ENCODE measurements around the gene PPIF. TPM values are rescaled to one million over a fixed set of nuclear protein-coding genes. Genes with fewer than 3 reads are reported as not detected.
"Not testable (repeated sequence)": the region's sequence is repeated elsewhere in the genome, so short reads cannot be mapped to it uniquely, and the experiment has no call there.

The PPIF gene
- total RNA-seq, 2 experiments from 2014 or later, result 94.1 to 95.6 TPM

DNA sequence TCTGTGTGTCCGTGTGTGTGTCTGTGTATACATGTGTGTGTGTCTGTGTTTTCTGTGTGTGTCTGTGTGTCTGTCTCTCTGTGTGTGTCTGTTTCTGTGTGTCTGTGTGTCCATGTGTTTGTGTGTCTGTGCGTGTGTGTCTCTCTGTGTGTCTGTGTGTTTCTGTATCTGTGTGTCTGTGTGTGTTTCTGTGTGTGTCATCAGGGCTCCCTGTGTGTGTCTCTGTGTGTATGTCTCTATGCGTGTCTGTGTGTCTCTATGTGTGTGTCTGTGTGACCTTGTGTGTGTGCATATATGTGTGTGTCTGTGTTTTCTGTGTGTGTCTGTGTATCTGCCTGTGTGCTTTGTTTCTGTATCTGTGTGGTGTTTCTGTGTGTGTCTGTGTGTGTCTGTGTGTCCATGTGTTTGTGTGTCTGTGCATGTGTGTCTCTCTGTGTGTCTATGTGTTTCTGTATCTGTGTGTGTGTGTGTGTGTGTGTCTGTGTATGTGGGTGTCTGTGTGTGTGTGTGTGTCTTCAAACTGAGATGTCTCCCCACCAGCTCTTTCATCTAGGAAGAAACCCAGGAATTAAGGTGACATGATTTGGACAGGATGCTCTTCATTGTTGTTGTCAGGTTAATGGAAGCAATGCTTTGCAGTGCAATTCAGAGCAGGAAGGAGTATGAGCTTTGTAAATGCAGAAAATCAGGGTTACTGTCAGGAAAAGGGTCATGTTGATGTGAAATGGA is 20.7 kb upstream of the PPIF start:
- Mint-ChIP-seq H3K36me3 (ENCODE audit: low read depth) (no peaks in the 10 kb centered on the region), H3K27ac (no peak overlapping the region), H3K27me3 (ENCODE audit: low read depth) (no peaks in the 10 kb centered on the region), H3K4me1 (ENCODE audit: low read depth) (peaks cover 44% of the 10 kb centered on the region), H3K4me3 (no peak overlapping the region), H3K9me3 (no peaks in the 10 kb centered on the region)
- no peak for DNase-seq
- CTCF ChIA-PET, result interaction anchor here (0.7 kb wide), 1 partner anchor 18 kb away, joined by 4 read pairs; no protein-coding TSS in a partner anchor
- intact Hi-C loops (cut with micrococcal nuclease), result loop anchor here (10.0 kb wide), 1 partner anchor 752 kb away; no protein-coding TSS in a partner anchor

DNA sequence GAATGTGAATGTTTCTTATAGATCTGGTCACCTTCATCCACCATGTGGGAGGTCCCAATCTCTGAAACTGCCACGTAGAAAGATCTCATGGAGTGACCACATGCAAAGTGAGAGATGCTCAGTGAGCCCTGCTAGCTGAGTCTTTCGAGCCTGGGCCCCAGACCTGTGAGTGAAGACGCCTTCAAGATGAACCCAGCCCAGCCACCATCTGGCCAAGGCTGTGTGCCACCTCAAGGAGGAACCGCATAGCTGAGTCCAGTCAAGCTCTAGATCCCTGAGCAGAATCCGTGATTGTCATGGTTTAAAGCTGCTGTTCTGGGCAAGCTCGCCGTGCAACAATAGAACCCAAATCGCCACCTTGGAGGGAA is 20.2 kb upstream of the PPIF start:
- H3K36me3 Mint-ChIP-seq (ENCODE audit: low read depth), result no peaks in the 10 kb centered on the region
- intact Hi-C loops (cut with micrococcal nuclease), result loop anchor here (10.0 kb wide), 1 partner anchor 752 kb away; no protein-coding TSS in a partner anchor
- H3K4me3 Mint-ChIP-seq, result no peak overlapping the region
- no peaks in the 10 kb centered on the region for H3K9me3 Mint-ChIP-seq
- no peaks in the 10 kb centered on the region for H3K27me3 Mint-ChIP-seq (ENCODE audit: low read depth)
- no peak overlapping the region for H3K27ac Mint-ChIP-seq
- no peak for DNase-seq
- peaks cover 43% of the 10 kb centered on the region for H3K4me1 Mint-ChIP-seq (ENCODE audit: low read depth)
- CTCF ChIA-PET, result interaction anchor here (0.7 to 0.9 kb wide), 2 partner anchors 18 to 82 kb away, joined by 3 to 4 read pairs; no protein-coding TSS in a partner anchor

DNA sequence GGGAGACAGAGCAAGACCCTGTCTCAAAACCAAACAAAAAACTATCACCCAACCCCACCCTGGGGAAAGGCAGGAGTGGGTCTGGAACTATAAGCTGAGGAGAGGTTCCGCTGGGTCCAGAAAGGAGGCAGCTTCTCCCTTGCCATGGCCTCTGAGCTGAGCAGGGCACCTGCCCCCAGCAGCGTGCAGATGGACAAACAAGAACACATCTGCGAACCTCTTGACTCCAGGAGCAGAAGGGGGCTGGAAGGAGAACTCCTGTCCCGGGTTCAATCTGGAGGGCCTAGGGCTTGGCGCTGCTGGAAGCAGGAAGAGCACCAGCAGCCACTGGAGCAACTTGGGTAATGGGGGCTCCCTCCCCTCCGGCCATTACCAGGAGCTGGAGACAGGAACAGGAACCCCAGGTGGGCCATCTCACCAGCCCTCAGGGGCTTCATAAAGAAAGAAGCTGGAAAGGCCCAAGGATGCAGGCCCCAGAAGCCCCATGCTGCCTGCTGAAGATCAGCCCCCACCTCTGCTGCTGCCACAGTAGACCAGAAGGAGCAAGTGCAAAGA is 19.0 kb upstream of the PPIF start:
- DNase-seq, result no peak
- Mint-ChIP-seq H3K27ac (no peak overlapping the region), H3K27me3 (ENCODE audit: low read depth) (no peaks in the 10 kb centered on the region), H3K4me3 (no peak overlapping the region), H3K4me1 (ENCODE audit: low read depth) (peaks cover 37% of the 10 kb centered on the region), H3K36me3 (ENCODE audit: low read depth) (no peaks in the 10 kb centered on the region), H3K9me3 (no peaks in the 10 kb centered on the region)
- intact Hi-C loops (cut with micrococcal nuclease), result loop anchor here (10.0 kb wide), 1 partner anchor 753 kb away; no protein-coding TSS in a partner anchor
- CTCF ChIA-PET, result interaction anchor here (0.5 to 0.9 kb wide), 2 partner anchors 84 to 1281 kb away, joined by 3 read pairs; no protein-coding TSS in a partner anchor

DNA sequence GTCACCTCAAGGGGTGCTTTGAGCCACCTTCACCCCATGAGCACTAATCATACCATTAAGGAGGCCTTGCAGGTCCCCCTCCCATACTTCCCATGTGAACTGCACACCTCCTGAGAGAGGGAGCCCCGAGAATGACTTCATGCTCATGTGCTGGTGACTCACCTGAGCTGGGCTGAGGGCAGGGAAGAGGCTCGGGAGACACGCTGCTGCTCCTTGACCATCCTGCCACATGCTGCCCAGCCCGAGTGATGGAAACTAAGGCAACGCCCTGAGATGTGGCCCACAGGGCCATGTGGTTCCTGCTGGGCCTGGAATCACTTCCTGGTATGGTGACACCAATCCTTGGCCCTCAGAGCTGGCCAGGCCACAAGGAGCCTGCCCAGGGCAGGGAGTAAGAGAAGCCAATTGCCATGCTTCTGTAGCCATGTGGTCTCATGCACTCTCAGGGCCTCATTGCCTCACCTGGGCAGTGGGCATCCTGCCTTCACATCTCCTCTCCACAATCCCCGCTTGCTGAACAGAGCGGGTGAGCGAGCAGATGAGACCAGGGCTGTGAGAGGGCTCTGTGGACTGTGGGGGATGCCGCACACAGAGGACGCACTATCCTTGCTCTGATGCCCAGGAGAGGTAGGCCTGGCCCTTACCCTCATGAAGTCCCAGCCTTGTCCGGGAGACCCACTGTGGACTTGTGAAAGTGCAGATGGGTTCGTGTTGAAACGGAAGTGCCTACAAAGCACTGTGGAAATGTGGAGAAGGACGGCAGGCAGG is 18.3 kb upstream of the PPIF start:
- Mint-ChIP-seq H3K9me3 (no peaks in the 10 kb centered on the region), H3K36me3 (ENCODE audit: low read depth) (no peaks in the 10 kb centered on the region), H3K4me3 (no peak overlapping the region), H3K27me3 (ENCODE audit: low read depth) (no peaks in the 10 kb centered on the region), H3K27ac (no peak overlapping the region), H3K4me1 (ENCODE audit: low read depth) (peaks cover 37% of the 10 kb centered on the region)
- peak; percentile 37 for DNase-seq
- CTCF ChIA-PET, result interaction anchor here (0.5 to 0.9 kb wide), 2 partner anchors 16 to 1282 kb away, joined by 3 read pairs; no protein-coding TSS in a partner anchor
- intact Hi-C loops (cut with micrococcal nuclease), result loop anchor here (10.0 kb wide), 1 partner anchor 754 kb away; no protein-coding TSS in a partner anchor

DNA sequence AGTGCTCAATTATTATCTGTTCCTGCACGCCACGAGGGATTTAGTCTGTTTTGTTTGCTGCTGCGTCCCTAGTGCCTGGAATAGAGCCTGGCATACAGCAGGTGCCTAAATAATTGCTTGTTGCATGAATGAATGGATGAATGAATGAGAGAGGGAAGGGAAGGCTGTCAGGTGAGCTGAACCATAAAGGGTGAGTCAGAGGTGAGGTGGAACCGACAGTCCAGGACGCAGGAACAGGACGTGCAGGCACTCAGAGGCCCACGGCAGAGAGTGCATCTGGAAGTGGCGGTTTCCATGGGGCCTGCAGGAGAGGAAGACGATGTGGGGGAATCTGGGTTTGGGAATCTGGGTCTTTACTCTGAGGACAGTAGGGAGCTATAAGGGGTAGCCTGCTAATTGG is 17.7 kb upstream of the PPIF start:
- intact Hi-C loops (cut with micrococcal nuclease), result loop anchor here (10.0 kb wide), 1 partner anchor 755 kb away; no protein-coding TSS in a partner anchor
- no peaks in the 10 kb centered on the region for H3K36me3 Mint-ChIP-seq (ENCODE audit: low read depth)
- peaks cover 35% of the 10 kb centered on the region for H3K4me1 Mint-ChIP-seq (ENCODE audit: low read depth)
- H3K4me3 Mint-ChIP-seq, result no peak overlapping the region
- no peak for DNase-seq
- no peak overlapping the region for H3K27ac Mint-ChIP-seq
- CTCF ChIA-PET, result interaction anchor here (0.7 to 0.9 kb wide), 2 partner anchors 16 to 28 kb away, joined by 3 read pairs; no protein-coding TSS in a partner anchor
- no peaks in the 10 kb centered on the region for H3K27me3 Mint-ChIP-seq (ENCODE audit: low read depth)
- H3K9me3 Mint-ChIP-seq, result no peaks in the 10 kb centered on the region

DNA sequence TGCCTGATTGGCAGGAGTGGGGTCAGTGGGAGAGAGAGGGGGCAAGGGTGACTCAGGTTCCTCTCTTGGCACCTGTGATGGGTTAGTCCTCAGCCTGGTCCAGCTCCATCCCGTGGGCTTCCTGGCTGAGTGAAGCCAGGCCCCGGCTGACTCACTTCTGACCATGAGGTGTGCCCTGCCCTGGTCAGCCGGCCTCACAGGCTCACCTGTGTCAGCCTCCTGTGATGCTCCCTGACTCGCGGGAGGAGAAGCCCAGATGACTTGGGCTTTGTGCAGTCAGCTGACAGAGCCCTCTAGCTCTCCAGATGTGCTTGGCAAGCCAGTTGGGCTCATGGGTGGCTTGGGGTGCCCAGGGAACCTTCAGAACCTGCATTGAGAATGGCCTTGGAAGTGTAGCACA is 16.0 kb upstream of the PPIF start:
- CTCF ChIA-PET, result interaction anchor here (0.7 to 2.1 kb wide), 6 partner anchors 8 to 15 kb away, joined by 3 to 14 read pairs (median 7); partner anchors contain the start of gene PPIF
- Mint-ChIP-seq H3K27ac (peak overlapping the region; percentile 93), H3K36me3 (ENCODE audit: low read depth) (no peaks in the 10 kb centered on the region), H3K4me1 (ENCODE audit: low read depth) (peaks cover 43% of the 10 kb centered on the region), H3K4me3 (peak overlapping the region; percentile 28), H3K27me3 (ENCODE audit: low read depth) (no peaks in the 10 kb centered on the region), H3K9me3 (no peaks in the 10 kb centered on the region)
- peak; percentile 54 for DNase-seq
- intact Hi-C loops (cut with micrococcal nuclease), result loop anchor here (1.0 to 10.0 kb wide), 4 partner anchors 8 to 1144 kb away; partner anchors contain the start of gene PPIF

DNA sequence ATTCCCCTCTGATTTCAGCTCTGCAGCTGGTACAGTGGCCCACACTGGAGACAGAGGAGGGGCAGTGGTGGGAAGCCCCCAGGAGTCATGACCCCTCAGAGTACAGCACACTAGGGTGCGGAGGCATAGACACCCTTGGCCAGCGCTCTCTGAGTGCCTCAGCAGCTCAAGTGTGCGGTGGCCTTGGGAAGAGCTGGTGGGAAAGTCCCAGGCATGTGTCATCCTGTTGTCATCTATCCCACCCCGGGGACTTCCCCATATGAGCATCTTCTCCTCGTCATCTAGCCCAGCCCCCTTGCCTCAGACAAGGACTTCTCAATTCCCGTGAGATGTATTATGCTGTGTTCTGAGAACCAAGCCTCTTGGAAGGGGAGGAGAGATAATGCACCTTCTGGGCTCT is 15.6 kb upstream of the PPIF start:
- Mint-ChIP-seq H3K4me1 (ENCODE audit: low read depth) (peaks cover 43% of the 10 kb centered on the region), H3K4me3 (peak overlapping the region; percentile 28), H3K27ac (peak overlapping the region; percentile 93), H3K27me3 (ENCODE audit: low read depth) (no peaks in the 10 kb centered on the region), H3K36me3 (ENCODE audit: low read depth) (no peaks in the 10 kb centered on the region), H3K9me3 (no peaks in the 10 kb centered on the region)
- CTCF ChIA-PET, result interaction anchor here (0.7 to 2.1 kb wide), 6 partner anchors 9 to 15 kb away, joined by 3 to 14 read pairs (median 7); partner anchors contain the start of gene PPIF
- intact Hi-C loops (cut with micrococcal nuclease), result loop anchor here (1.0 to 10.0 kb wide), 5 partner anchors 8 to 1143 kb away; partner anchors contain the start of gene PPIF
- DNase-seq, result peak; percentile 95

DNA sequence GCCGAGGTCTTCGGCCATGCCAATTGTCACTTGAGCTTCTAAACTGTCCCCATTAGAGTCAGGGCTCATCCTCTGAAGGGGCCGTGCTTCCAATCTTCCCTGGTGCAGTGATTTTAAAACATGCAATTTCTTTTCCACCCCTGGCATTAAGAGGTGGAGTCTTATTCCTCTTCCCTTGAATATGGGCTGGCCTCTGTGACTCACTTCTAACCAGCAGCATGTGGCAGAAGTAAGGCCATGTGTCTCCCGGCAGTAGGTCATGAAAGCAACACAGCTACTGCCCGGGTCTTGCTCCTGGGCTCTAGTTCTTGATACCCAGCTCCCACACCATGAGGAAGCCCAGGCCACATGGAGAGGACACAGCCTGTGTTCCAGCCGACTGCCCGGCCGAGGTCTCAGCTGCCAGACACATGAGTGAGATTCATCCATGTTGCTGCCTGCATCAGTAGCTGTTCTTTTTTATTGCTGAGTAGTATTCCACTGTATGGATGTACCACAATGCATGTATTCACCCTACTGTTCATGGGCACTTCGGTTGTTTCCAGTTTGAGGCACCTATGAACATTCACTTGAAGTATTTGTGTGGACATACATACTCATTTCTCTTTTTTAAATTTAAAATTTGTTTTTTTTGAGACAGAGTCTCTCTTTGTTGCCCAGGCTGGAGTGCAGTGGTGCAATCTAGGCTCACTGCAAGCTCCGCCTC is 14.5 kb upstream of the PPIF start:
- not testable (repeated sequence) for H3K36me3 Mint-ChIP-seq (ENCODE audit: low read depth); H3K27me3 Mint-ChIP-seq (ENCODE audit: low read depth); H3K4me3 Mint-ChIP-seq; H3K9me3 Mint-ChIP-seq; DNase-seq
- H3K4me1 Mint-ChIP-seq (ENCODE audit: low read depth), result peaks cover 43% of the 10 kb centered on the region
- intact Hi-C loops (cut with micrococcal nuclease), result loop anchor here (1.0 to 10.0 kb wide), 4 partner anchors 15 to 1142 kb away; no protein-coding TSS in a partner anchor
- CTCF ChIA-PET, result interaction anchor here (1.1 to 5.0 kb wide), 4 partner anchors 9 to 16 kb away, joined by 3 to 43 read pairs (median 8); partner anchors contain the start of gene PPIF
- H3K27ac Mint-ChIP-seq, result peak overlapping the region; percentile 77

DNA sequence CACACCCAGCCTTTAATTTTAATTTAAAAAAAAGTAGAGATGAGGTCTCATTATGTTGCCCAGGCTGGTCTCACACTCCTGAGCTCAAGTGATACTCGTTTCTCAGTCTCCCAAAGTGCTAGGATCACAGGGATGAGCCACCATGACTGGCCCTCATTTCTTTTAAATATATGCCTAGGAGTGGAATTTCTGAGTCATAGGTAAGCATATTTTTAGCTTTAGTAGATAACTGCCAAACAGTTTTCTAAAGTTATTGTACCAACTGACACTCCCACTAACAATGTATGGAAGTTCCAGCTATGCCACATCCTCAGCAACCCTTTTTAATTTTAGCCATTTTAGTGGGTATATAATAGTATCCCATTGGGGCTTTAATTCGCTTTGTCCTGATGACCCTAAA is 13.8 kb upstream of the PPIF start:
- H3K9me3 Mint-ChIP-seq, result peaks cover 2% of the 10 kb centered on the region
- H3K4me3 Mint-ChIP-seq, result no peak overlapping the region
- H3K4me1 Mint-ChIP-seq (ENCODE audit: low read depth), result peaks cover 43% of the 10 kb centered on the region
- H3K27me3 Mint-ChIP-seq (ENCODE audit: low read depth), result no peaks in the 10 kb centered on the region
- intact Hi-C loops (cut with micrococcal nuclease), result loop anchor here (1.0 to 10.0 kb wide), 3 partner anchors 47 to 1141 kb away; no protein-coding TSS in a partner anchor
- H3K36me3 Mint-ChIP-seq (ENCODE audit: low read depth), result no peaks in the 10 kb centered on the region
- DNase-seq, result peak; percentile 34
- peak overlapping the region; percentile 77 for H3K27ac Mint-ChIP-seq
- CTCF ChIA-PET, result interaction anchor here (0.7 to 5.0 kb wide), 6 partner anchors 10 to 927 kb away, joined by 3 to 43 read pairs (median 3); partner anchors contain the start of gene PPIF

DNA sequence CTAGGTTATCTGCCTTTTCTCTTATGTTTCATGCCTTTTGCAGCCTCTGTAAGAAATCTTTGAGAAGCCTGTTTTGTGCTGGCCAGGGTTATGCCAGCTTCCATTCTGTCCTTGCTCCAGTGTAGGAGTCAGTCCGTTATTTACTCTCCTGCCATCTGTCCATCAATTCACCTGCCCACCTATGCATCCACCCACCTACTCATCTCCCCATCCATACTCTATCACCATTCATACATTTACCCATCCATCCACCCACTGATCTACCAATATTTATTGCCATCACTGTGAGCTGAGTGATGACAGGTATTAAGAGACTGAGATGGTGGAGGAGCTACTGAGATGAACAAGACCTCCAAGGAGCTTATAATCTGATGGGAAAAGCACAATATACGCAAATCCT is 12.7 kb upstream of the PPIF start:
- no peak for DNase-seq
- Mint-ChIP-seq H3K4me3 (no peak overlapping the region), H3K36me3 (ENCODE audit: low read depth) (no peaks in the 10 kb centered on the region), H3K27ac (peak overlapping the region; percentile 2), H3K9me3 (peaks cover 2% of the 10 kb centered on the region), H3K4me1 (ENCODE audit: low read depth) (peaks cover 42% of the 10 kb centered on the region), H3K27me3 (ENCODE audit: low read depth) (no peaks in the 10 kb centered on the region)
- intact Hi-C loops (cut with micrococcal nuclease), result loop anchor here (5.0 to 10.0 kb wide), 2 partner anchors 362 to 1140 kb away; no protein-coding TSS in a partner anchor
- CTCF ChIA-PET, result interaction anchor here (0.8 to 5.0 kb wide), 6 partner anchors 10 to 133 kb away, joined by 3 to 43 read pairs (median 4); partner anchors contain the start of gene PPIF

DNA sequence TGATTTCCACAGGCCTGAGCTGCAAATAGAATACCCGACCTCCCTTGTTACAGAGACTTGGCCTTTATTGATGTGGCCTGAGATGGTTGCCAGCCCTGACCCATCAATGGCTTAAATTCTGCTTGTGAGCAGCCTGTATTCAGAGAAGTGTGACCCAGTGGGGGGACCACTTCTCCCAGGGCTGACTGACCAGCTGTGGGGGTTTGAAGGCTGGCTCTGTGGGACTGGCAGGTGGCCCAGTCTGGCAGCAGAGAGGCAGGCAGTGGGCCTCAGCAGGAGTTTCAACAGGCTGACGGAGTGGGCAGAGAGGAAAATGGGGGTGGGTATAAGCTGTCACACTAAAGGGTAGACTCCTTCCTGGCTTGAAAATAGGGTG is 12.2 kb upstream of the PPIF start:
- Mint-ChIP-seq H3K36me3 (ENCODE audit: low read depth) (no peaks in the 10 kb centered on the region), H3K27me3 (ENCODE audit: low read depth) (no peaks in the 10 kb centered on the region), H3K4me1 (ENCODE audit: low read depth) (peaks cover 40% of the 10 kb centered on the region), H3K9me3 (peaks cover 2% of the 10 kb centered on the region), H3K4me3 (no peak overlapping the region), H3K27ac (no peak overlapping the region)
- intact Hi-C loops (cut with micrococcal nuclease), result loop anchor here (10.0 kb wide), 1 partner anchor 1140 kb away; no protein-coding TSS in a partner anchor
- CTCF ChIA-PET, result interaction anchor here (0.8 to 5.0 kb wide), 3 partner anchors 10 to 133 kb away, joined by 3 to 43 read pairs (median 4); partner anchors contain the start of gene PPIF
- DNase-seq, result no peak

All from activated naive CD4-positive, alpha-beta T cell treated with anti-CD3 and anti-CD28 coated beads for 36 hours (primary cell).